CD4-positive, alpha-beta T cell treated with Interferon gamma for 1 hour (primary cell): ENCODE results near the gene MFSD1.
"Not testable (repeated sequence)": the region's sequence is repeated elsewhere in the genome, so short reads cannot be mapped to it uniquely, and the experiment has no call there.

Experiments
- DNase-seq: peaks from one replicate; pipeline ENCODE4 v3.0.0-alpha.2; 2020

Gene MFSD1

DNA sequence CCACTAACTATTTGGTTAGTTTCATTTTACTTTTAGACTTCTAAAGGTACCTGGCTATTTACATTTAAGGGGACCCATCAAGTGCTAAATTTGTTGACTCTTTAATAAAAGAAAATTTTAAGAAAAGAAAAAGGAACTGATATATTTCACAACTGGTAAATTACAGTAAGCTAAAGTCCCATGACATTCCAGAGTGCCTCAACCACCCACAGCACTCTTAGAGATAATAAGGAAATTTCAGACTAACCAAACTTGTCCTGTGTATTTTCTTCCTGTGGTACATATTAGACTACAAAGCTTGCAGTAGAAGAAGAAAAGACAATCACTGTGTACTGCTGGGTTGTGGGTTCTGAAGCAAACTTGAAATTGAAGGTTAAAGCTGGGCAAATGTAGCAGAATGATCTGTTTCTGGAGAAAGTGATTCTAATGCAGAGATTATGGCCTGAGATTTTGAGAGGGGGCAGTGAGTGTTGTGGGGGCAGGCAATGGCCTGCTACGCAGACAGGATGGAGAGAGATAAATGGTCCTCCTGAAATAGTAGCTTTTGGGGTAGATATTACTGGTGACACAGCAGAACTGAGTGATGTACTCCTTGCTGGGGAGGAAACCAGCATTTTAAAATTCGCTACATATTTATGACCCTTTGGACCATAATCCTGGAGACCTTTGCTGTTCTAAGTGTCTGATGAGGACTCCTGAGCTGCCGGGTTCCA lies 24.5 kb upstream of the MFSD1 start:
- DNase-seq: no peak

DNA sequence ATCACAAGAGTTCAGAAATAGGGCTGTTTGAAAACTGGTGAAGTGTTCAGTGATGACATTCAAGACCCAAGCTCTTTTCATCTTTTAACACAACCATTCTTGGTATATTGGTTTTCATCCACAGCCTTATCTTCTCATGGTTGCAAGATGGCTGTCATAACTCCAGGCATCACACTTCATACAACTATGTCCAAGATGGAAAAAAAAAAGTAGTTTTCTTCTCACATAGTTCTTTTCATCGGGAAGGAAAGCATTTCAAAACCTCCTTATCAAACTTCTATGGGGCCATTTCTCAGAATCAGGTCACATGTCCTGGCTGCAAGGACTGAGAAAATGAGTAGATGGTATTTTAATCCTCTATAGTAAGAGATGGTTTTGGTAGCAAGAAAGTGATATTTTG lies 21.1 kb upstream of the MFSD1 start:
- no peak for DNase-seq

DNA sequence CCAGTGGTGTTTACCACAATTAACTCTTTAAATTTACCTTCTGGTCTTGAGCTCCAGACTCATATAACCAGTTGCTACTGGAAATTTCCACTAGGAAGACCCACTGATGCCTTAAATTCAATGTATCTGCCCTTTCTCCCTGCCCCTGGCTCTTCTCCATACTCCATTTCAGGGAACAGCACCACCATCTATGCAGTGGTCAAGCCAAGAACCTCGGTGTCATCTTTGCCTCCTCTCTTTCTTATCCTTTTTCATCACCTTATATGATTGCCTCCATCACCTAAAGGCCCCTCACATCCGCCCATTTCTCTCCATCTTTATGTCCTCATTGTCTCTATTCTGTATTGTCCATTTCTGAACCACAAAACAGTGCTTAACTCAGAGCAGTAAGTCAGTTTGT lies 20.7 kb upstream of the MFSD1 start:
- DNase-seq: no peak

DNA sequence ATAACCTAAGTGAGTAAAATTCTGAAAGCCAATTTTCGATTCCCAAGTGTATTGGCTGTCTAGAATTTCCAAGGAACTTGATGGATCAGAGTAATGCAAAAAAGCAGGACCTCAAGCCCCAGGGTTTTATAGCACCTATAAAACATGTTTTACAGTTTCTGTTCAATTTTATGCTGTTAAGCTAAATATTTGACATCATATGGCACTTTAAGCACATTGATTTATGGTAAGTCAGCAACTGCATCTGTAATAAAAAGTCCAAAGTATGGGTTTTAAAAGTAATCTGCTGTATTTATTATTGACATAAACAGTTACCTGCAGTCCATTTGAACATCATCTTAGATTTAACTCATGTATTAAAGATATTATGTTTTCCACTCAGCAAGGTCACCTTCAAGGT lies 20.0 kb upstream of the MFSD1 start:
- DNase-seq: no peak

DNA sequence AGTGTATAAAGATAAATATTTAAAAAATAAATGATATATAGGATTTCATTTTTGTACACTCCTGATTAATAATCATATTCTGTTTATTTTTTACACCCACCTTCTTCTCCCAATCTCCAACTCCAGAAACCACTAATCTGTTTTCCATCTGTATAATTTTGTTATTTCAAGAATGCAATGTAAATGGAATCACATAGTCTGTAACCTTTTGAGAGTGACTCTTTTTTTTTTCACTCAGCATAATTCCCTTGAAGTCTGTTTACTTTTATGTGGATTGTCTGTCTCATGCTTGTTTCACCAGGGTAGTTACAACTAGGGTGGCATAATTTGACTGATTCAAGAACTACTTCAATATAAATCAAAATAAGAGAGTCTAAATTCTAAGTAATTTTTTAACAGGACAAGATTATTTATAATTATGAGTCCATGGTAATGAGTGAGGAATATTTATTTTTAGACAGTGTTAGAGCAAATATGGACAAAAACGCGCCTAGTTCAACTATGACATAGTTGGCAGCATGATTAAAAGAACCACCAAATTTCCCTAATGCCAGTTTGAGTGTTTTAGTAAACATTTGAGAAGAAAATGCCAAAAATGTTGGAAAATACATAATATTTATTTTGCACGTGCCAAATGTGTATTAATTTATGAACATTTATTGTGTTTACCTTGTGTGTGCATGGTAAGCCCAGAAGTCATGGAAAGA lies 19.4 kb upstream of the MFSD1 start:
- DNase-seq: no peak

DNA sequence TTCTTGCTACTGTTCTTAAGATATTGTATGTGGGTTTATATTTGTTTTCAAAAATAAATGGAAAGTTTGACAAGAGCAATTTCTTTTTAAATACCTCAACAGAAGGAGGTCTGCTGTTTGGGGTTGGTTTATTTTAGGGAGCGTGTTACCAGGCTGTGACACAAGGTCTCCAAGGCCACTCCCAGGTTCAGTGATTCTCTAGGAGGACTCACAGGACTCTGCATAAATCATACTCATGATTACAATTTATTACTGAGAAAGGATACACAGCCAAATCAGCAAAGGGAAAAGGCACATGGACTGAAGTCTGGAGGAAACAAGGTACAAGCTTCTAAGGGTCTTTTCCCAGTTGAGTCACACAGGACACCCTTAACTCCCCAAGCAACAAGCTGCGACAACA lies 18.8 kb upstream of the MFSD1 start:
- DNase-seq: no peak

DNA sequence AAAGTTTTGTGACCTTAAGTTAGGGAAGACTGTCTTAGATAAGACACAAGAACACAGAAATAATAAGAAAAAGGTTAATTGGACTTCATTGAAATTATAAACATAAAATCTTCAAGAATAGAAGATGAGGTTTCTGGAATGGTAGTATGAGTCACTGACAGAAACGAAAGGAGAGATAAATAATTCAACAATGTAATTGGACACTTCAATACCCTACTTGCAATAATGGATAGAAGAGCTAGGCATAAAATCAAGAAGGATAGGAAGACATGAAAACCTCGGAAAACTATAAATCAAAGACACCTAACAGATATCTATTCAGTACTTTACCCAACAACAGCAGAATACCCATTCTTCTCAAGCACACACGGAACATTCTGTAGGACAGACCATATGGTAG lies 15.9 kb upstream of the MFSD1 start:
- no peak for DNase-seq

DNA sequence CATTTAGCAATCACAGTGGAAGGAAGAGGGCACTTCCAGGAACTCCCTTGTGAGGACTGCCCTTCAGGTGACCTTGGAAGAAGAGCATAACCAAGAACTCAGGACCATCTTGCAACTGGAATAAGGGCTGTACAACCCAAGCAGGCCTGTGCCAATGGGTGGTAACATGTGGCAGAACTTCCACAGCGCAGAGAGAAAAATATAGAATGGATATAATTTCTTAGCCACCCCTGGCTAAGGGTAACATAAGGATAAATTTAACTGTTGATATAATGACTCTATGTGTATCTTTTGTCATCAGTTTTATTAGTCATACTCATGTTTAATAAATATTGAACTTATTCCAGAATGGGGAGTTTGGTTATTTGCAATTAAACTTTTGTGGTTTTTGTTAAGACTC lies 13.4 kb upstream of the MFSD1 start:
- DNase-seq: no peak

DNA sequence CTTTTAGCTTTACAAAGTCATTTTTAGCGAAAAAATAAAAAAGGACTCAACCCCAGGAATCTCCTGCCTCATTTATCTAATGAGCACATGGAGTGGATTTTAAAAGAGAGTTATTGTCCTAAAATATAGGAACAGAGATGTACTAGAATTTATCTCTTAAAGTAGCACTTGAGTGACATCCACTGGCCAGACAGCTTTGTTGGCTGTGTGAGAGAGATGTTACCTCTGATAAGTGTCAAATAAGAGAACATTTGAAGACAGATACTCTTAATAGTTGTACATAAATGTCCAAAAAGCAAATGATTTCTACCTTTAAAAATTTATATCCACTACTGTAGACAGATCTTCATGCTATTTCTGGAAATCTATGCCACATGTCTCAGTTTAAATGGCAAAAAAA lies 12.3 kb upstream of the MFSD1 start:
- no peak for DNase-seq

DNA sequence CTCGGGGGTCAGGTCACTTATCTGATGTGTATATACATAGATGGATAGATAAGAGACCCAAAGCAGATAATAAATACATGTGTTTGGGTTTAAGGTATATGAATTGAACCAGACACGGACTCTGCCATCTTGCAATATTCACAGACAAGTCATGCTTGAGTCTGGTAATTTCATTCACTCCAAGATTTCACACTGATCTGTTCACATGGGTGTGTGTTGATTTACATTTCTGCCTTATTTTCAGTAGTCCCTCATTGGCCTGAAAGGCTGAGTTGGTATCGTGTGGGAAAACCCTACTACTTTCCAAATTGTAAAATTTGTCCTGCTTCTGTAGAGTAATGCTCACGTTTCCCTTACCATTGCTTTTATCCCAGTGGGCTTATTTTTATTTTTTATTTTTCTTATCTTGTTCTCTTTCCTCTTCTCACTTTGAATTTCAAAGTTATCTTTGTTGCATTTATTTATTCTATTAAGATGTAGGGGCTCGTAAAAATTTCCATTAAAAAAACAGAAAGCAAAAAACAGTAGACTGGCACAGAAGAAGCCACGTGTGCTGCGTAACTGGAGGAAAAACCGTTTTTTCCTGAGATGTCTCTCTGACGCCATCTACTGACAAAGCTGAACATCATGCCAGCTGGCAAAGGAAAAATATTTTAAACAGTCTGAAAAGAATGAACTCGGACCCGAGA lies 10.8 kb upstream of the MFSD1 start:
- DNase-seq: peak; percentile 22

DNA sequence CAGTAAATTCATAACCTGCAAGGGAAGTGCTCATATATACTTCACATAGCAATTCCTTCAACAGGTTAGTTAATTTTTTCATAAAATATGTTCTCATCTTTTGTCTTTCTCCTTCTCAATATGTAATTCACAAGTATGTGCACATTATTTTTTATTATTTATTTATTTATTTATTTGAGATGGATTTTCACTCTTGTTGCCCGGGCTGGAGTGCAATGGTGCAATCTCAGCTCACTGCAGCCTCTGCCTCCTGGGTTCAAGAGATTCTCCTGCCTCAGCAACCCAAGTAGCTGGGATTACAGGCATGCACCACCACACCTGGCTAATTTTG lies 10.3 kb upstream of the MFSD1 start:
- DNase-seq: not testable (repeated sequence)

DNA sequence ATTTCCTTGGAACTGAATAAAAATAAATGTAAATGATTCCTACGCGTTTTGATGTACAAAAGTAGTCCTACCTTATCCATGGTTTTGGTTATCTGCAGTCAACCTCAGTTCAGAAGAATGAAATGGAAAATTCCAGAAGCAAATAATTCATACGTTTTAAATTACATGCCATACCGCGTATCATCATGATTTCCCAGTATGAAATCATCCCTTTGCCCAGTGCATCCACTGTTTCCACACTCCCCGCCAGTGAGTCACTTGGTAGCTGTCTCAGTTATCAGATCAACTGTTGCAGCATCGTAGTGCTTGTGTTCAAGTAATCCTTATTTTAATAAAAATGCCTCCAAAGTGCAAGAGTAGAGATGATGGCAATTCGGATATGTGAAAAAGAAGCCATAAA lies 9.1 kb upstream of the MFSD1 start:
- no peak for DNase-seq

DNA sequence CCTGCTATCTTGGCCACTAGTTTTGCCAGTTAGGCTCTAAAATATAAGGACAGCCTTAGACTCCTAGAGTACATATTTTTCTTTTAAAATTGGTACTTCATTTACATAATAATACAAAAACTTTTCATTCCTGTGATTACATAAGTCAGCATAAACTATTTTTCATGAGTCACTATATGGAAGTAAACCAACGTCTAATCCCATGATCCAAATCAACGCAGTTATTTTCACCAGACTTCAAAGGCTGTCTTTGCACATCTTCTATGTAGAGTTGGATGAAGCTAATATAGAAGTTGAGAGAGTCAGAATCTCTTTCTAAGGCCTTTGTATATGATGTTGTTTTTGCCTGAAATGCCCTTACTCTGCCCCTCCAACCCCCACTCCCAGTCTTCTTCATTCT lies 7.6 kb upstream of the MFSD1 start:
- DNase-seq: no peak

DNA sequence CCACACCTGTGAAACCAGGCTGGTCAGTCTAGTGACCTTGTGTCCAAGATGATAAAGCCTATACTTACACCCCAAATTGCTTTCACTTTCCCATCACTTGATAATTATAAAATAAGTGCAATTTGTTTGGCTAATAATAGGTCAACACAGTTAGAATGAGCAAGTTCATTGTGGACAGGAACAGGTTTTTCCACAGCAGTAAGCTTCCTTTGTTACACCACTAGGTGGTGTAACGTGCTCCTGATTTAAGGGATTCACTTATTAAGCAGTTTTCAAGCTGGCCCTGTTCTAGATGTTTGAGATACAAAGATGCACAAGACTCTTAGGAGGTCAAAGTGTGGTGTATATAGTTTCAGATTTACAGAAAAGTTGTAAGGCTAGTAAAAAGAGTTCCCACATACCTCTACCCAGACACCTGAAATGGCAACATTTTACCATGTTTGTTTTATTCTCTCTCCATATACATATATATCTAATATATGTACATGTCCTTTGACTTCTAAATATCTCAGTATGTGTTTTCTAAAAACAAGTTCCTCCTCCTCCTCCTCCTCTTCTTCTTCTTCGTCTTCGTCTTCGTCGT lies 6.8 kb upstream of the MFSD1 start:
- DNase-seq: no peak

DNA sequence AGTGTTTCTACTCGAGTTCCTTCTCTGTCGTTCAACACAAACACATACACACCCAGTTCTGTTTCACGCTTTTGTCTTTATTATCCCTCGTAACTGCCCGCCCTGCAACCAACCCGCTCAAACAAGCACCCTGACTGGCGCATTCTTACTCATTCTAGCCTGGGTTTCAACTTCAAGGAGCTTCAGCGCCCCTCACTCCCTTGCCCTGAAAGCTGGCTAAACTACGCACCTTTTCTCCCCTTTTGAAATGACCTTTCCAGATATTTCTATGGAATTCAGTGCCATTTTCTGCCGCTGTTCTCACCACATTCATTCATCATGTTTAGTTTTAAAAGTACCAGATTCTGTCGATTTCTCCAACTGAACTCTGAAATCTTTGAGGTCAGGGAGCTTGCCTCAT lies 653 bp upstream of the MFSD1 start:
- DNase-seq: no peak

DNA sequence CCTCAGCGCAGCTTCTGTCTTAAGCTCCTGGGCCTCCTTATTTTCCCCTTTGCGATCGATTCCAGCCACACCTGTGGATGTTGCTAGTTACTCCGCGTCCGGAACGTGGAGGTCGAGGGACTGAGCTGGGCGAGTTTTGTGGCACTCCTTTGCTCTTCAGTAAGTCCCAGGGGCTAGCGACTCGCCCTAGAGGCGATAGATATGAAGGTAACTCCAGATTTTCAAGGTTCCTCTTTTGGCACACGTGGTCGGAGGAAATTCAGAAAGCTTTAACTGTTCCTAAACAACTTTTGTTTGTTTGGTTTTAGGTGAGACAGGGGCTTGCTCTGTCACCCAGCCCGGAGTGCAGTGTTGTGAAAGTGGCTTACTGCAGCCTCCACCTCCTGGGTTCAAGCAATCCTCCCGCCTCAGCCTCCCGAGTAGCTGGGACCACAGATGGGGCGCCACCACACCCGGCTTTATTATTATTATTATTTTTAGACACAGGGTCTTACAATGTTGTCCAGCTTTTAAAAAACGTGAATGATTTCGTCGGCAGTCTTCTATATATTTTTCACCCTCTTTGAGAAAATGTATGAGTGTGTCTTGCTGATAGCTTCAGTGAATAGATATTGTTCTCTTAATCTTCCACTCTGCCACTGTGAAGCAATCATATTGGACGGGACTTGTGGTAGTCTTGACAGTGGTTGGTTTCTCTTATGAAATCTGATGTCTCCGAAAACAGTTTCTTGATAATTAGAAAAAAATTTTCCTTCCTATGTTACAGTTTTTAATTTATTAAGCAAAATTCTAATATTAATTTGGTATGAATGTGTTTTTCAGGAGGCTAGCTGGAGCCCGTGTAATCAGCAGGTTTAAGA lies 785 bp downstream of the MFSD1 start:
- peak; percentile 23 for DNase-seq

DNA sequence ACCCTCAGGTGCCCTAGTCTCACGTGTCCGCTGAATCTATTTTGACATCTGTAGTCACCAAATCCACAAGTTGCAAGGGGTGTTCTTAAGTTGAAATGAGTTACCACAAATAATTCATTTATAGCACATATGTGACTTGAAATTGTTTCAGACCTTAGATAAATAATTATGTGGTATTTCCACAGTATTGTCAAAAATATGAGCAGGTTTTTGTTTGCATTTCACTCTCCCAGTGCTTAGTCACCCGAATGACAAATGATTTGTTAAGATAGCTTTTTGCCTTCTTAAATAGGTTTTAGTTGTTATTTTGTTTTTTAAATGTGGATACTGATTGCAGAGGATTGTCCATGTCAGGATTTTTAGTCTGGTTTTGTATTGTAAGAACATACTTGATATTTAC lies 2.6 kb downstream of the MFSD1 start:
- no peak for DNase-seq

DNA sequence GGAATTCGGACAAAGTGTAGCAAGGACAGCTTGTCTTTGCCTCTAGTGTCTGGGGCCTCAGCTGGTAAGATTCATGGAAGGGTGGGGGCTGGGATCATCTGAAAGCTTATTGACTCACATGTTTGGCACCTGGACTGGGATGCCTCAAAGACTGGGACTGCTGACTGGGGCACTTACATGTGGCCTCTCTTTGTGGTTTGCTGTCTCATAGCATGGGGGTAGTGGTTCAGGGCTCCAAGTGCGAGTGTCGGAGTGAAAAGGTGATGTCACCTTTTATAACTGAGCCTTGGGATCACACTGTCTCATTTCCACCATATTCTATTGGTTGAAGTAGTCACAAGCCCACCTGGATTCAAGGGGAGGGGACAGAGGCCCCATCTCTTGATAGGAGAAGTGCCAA lies 6.8 kb downstream of the MFSD1 start:
- no peak for DNase-seq

DNA sequence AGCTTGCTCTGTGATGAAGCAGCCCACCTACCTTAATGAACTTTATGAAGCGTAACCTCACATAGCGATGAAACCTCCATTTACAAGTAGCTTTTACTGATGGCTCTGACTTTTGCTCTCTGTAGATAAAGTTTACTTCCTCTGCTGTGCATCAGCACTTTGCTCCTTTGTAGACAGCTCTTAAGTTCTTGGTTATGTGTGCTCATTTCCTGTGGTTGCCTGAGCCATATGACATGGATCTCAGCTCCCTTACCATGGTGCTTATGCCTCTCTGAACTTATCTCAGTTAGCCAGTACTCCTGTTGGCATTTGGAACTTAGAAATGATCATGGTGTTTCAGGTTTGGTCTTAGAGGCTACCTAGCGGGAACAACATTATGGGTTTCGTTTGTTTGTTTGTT lies 7.8 kb downstream of the MFSD1 start:
- no peak for DNase-seq

DNA sequence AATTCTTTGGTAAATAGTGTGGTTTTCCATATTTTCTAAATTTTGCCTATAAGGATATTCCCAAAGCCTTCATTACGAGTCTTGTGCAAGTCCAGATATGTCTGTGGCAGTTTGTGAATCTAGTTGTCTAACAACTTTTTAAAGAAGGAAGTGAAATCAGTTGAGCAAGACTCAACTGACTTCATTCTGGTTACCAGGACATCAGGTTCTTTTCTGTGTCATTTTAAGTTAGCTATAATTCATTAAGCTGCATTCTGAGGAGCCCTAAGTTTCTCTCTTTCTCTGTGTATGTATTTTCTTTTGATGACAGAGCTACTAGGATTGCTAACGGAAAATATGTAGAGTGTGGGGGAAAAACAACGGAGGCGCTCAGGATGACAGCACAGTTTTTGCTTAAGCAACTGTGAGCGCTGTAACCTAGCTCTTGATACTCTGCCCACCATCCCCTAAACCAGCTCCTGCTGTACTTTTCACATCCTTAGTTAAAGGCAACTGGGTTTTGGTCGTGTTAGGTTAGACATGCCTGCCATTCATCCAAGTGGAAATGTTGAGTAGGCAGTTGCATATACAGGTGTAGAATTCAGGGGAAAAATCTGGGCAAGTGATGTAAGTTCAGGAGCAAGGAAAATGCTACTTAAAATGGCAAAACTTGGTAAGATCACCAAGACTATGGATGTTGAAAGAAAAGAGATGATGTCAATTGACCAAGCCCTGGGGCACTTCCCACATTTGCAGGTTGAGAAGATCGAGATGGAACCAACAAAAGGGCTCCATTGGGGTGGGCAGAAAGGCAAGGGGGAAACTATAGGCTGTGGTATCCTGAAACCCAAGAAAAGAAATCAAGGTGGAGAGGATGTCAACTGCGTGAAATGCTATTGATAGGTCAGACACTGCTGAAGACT lies 9.2 kb downstream of the MFSD1 start:
- no peak for DNase-seq

DNA sequence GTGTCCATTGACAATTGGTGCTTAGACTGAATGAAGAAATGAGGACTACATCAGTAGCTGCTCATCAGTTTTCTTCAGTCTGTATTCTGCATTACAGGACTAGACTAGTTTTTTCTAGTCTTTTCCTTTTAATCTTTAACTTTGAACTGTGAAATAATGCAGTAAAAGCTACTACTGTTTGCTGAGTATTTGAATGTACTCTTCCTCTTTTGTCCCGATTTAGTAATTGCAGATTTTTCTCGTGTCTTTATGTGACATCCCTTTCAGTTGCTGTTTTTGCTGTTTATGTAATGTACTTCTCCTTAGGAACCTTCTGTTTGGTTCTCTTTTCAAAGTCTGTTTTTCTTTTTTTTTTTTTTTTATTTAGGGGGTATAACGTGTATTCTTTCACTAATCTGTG lies 17.4 kb downstream of the MFSD1 start:
- no peak for DNase-seq

DNA sequence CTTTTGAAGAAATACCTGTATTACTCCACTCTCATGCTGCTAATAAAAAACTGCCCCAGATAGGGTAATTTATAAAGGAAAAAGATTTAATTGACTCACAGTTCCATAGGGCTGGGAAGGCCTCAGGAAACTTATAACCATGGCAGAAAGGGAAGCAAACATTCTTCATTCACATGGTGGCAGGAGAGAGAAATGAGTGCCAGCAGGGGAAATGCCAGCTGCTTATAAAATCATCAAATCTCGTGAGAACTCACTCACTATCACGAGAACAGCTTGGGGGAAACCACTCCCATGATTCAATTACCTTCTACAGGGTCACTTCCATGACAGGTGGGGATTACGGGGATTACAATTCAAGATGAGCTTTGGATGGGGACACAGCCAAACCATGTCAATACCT lies 18.7 kb downstream of the MFSD1 start:
- no peak for DNase-seq
